Astrocyte (in vitro differentiated cells and primary cell): ENCODE measurements around the gene ANO2. TPM values are rescaled to one million over a fixed set of nuclear protein-coding genes. Genes with fewer than 3 reads are reported as not detected.

Experiments used
- DNase-seq: peaks from one replicate; pipeline ENCODE4 v3.0.0-alpha.2; 2010; ENCODE audit warnings: low read depth
- FAIRE-seq: peaks from 2 replicates; lab custom pipeline; 2011; peaks lifted over from hg19 to GRCh38; lab: Jason Lieb, UNC
- H2AFZ ChIP-seq: 2 replicates; pipeline ENCODE4 v1.6.0; 2012; ENCODE audit warnings: low read depth, low read length, inconsistent platforms
- H3K27ac ChIP-seq: 2 replicates; pipeline ENCODE4 v1.5.1; 2011; ENCODE audit warnings: low read depth, low read length, inconsistent platforms
- H3K27me3 ChIP-seq: 2 replicates; pipeline ENCODE4 v1.6.0; 2011; ENCODE audit warnings: low read length, inconsistent platforms; ENCODE audit not compliant: insufficient read depth
- H3K36me3 ChIP-seq: 2 replicates; pipeline ENCODE4 v1.5.1; 2011; ENCODE audit warnings: low read length, inconsistent platforms; ENCODE audit not compliant: insufficient read depth
- H3K4me1 ChIP-seq: 2 replicates; pipeline ENCODE4 v1.5.1; 2011; ENCODE audit warnings: low read length, inconsistent platforms; ENCODE audit not compliant: insufficient read depth
- H3K4me2 ChIP-seq: 2 replicates; pipeline ENCODE4 v1.6.0; 2012; ENCODE audit warnings: low read length, inconsistent platforms
- H3K4me3 ChIP-seq: 2 replicates; pipeline ENCODE4 v1.5.1; 2011; ENCODE audit warnings: low read depth, mild to moderate bottlenecking, low read length, inconsistent platforms; ENCODE audit not compliant: insufficient read depth
- H3K79me2 ChIP-seq: 2 replicates; pipeline ENCODE4 v1.6.0; 2012; ENCODE audit warnings: mild to moderate bottlenecking, low read length, inconsistent platforms; ENCODE audit not compliant: insufficient read depth
- H3K9ac ChIP-seq: 2 replicates; pipeline ENCODE4 v1.6.0; 2012; ENCODE audit warnings: mild to moderate bottlenecking, low read length, inconsistent platforms
- H3K9me3 ChIP-seq: 2 replicates; pipeline ENCODE4 v1.5.1; 2012; ENCODE audit warnings: low read depth, mild to moderate bottlenecking, low read length, inconsistent platforms; ENCODE audit not compliant: insufficient read depth
- H4K20me1 ChIP-seq: 2 replicates; pipeline ENCODE4 v1.6.0; 2012; ENCODE audit warnings: low read length, inconsistent platforms; ENCODE audit not compliant: insufficient read depth
- H3K27ac Mint-ChIP-seq: one replicate; pipeline ENCODE4 v1.8.0; 2021; ENCODE audit warnings: mild to moderate bottlenecking, mixed read lengths; ENCODE audit not compliant: unreplicated experiment
- H3K27me3 Mint-ChIP-seq: one replicate; pipeline ENCODE4 v1.8.0; 2021; ENCODE audit warnings: low read depth, mixed read lengths; ENCODE audit not compliant: unreplicated experiment
- H3K36me3 Mint-ChIP-seq: one replicate; pipeline ENCODE4 v1.8.0; 2021; ENCODE audit warnings: low read depth, mixed read lengths; ENCODE audit not compliant: unreplicated experiment
- H3K4me1 Mint-ChIP-seq: one replicate; pipeline ENCODE4 v1.8.0; 2021; ENCODE audit warnings: low read depth, mixed read lengths; ENCODE audit not compliant: unreplicated experiment
- H3K4me3 Mint-ChIP-seq: one replicate; pipeline ENCODE4 v1.8.0; 2021; ENCODE audit warnings: mild to moderate bottlenecking, moderate library complexity, mixed read lengths; ENCODE audit not compliant: unreplicated experiment
- H3K9me3 Mint-ChIP-seq: one replicate; pipeline ENCODE4 v1.8.0; 2021; ENCODE audit warnings: mild to moderate bottlenecking, mixed read lengths; ENCODE audit not compliant: unreplicated experiment
- EZH2 ChIP-seq: IDR thresholded peaks from 2 replicates; pipeline ENCODE4 v1.6.1; 2012; ENCODE audit warnings: mild to moderate bottlenecking, low read length, inconsistent platforms; ENCODE audit not compliant: insufficient read depth
- total RNA-seq: library from RNA; stranded (reverse); gene quantifications from 2 replicates; pipeline ENCODE4 v1.2.1, GENCODE V29; 2021
- TF ChIP-seq, protein P1 (sequence below): IDR thresholded peaks from 2 replicates; pipeline ENCODE4 v1.5.1; 2011; ENCODE audit warnings: low read depth, mild to moderate bottlenecking, inconsistent platforms, low read length, moderate library complexity; ENCODE audit not compliant: insufficient read depth

ANO2 gene
- total RNA-seq, 1 donor from 2014 or later = 0.93 TPM

DNA sequence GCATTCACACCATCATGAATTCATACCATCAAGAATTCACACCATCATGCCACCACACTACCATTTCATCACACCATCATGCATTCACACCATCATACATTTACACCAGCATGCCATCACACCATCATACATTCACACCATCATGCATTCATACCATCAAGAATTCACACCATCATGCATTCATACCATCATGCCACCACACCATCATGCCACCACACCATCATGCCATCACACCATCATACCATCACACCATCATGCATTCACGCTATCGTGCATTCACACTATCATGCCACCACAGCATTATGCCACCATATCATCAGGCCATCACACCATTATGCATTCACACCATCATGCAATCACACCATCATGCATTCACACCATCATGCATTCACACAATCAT lies 79.7 kb downstream of the ANO2 start:
- TF ChIP-seq, protein P1, sequence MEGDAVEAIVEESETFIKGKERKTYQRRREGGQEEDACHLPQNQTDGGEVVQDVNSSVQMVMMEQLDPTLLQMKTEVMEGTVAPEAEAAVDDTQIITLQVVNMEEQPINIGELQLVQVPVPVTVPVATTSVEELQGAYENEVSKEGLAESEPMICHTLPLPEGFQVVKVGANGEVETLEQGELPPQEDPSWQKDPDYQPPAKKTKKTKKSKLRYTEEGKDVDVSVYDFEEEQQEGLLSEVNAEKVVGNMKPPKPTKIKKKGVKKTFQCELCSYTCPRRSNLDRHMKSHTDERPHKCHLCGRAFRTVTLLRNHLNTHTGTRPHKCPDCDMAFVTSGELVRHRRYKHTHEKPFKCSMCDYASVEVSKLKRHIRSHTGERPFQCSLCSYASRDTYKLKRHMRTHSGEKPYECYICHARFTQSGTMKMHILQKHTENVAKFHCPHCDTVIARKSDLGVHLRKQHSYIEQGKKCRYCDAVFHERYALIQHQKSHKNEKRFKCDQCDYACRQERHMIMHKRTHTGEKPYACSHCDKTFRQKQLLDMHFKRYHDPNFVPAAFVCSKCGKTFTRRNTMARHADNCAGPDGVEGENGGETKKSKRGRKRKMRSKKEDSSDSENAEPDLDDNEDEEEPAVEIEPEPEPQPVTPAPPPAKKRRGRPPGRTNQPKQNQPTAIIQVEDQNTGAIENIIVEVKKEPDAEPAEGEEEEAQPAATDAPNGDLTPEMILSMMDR = no peak
- no peak for TF ChIP-seq EZH2
- DNase-seq (no peak), FAIRE-seq (no peak)
- peaks cover 4% of the 10 kb centered on the region for H3K27me3 Mint-ChIP-seq
- H3K36me3 Mint-ChIP-seq = no peaks in the 10 kb centered on the region
- H3K4me1 Mint-ChIP-seq = no peaks in the 10 kb centered on the region
- H4K20me1 ChIP-seq = no peaks in the 10 kb centered on the region
- no peak overlapping the region for H3K27ac Mint-ChIP-seq
- no peak overlapping the region for H3K9ac ChIP-seq
- no peak overlapping the region for H3K27ac ChIP-seq
- no peaks in the 10 kb centered on the region for H3K4me1 ChIP-seq
- no peaks in the 10 kb centered on the region for H3K79me2 ChIP-seq
- peaks cover 2% of the 10 kb centered on the region for H3K9me3 Mint-ChIP-seq
- peaks cover 4% of the 10 kb centered on the region for H3K9me3 ChIP-seq
- no peak overlapping the region for H2AFZ ChIP-seq
- no peak overlapping the region for H3K4me2 ChIP-seq
- no peak overlapping the region for H3K4me3 Mint-ChIP-seq
- H3K27me3 ChIP-seq = no peaks in the 10 kb centered on the region
- no peaks in the 10 kb centered on the region for H3K36me3 ChIP-seq
- no peak overlapping the region for H3K4me3 ChIP-seq

DNA sequence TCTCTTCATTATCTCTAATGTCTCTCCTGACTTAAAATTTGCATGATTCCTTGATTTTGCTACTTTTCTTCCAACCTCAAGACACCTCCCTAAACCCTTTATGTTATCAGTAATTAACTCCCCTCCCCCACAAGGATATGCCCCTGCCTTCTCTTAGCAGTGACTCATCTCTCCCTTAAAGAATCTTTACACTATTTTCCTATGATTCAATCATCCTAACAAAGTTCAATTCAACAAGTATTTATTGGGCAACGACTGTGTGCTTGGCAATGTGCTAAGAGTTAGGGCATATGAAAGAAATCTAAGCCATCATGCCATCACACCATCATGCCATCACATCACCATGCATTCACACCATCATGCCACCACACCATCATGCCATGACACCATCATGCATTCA lies 80.1 kb downstream of the ANO2 start:
- FAIRE-seq = no peak
- H3K4me1 Mint-ChIP-seq = no peaks in the 10 kb centered on the region
- H3K36me3 Mint-ChIP-seq = no peaks in the 10 kb centered on the region

DNA sequence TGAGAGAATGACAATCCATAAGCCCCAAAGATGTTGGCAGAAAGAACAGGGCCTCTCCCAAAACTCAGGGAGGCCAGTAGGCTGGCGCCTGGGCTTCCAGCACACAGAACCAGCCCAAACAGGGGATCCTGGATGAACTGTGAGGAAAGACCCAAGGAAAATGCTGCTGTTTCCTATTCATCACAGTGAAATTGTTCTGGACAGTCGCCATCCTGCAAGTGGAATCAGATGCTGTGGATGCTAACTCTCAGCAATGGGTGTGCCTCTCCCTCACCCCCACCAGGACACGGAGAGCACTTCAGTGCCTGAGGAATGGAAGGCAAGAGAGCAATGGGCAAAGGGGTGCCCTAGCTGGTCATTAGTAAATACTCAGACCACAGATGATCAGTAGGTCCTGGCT lies 80.8 kb downstream of the ANO2 start:
- Mint-ChIP-seq H3K36me3 (no peaks in the 10 kb centered on the region), H3K4me1 (no peaks in the 10 kb centered on the region), H3K27ac (no peak overlapping the region), H3K27me3 (peaks cover 5% of the 10 kb centered on the region), H3K9me3 (peaks cover 5% of the 10 kb centered on the region), H3K4me3 (no peak overlapping the region)
- DNase-seq (no peak), FAIRE-seq (no peak)
- no peaks in the 10 kb centered on the region for H4K20me1 ChIP-seq
- no peaks in the 10 kb centered on the region for H3K27me3 ChIP-seq
- no peak overlapping the region for H3K4me3 ChIP-seq
- no peak overlapping the region for H3K27ac ChIP-seq
- no peak overlapping the region for H3K4me2 ChIP-seq
- TF ChIP-seq, protein P1 = no peak
- no peak for TF ChIP-seq EZH2
- H3K9ac ChIP-seq = no peak overlapping the region
- peaks cover 4% of the 10 kb centered on the region for H3K9me3 ChIP-seq
- no peaks in the 10 kb centered on the region for H3K4me1 ChIP-seq
- no peak overlapping the region for H2AFZ ChIP-seq
- H3K36me3 ChIP-seq = no peaks in the 10 kb centered on the region
- no peaks in the 10 kb centered on the region for H3K79me2 ChIP-seq

More for the DNA sequence above, 80.1 kb downstream of the ANO2 start:
- H3K27ac Mint-ChIP-seq = no peak overlapping the region
- H3K4me3 Mint-ChIP-seq = no peak overlapping the region
- Histone ChIP-seq H3K79me2 (no peaks in the 10 kb centered on the region), H3K4me3 (no peak overlapping the region), H2AFZ (no peak overlapping the region), H3K36me3 (no peaks in the 10 kb centered on the region), H4K20me1 (no peaks in the 10 kb centered on the region), H3K4me1 (no peaks in the 10 kb centered on the region), H3K9me3 (peaks cover 4% of the 10 kb centered on the region), H3K27ac (no peak overlapping the region), H3K4me2 (no peak overlapping the region), H3K27me3 (no peaks in the 10 kb centered on the region), H3K9ac (no peak overlapping the region)
- DNase-seq = no peak
- TF ChIP-seq EZH2 = no peak
- TF ChIP-seq, protein P1 = no peak
- peaks cover 4% of the 10 kb centered on the region for H3K27me3 Mint-ChIP-seq
- peaks cover 4% of the 10 kb centered on the region for H3K9me3 Mint-ChIP-seq
